HG03378 (cell line): ENCODE measurements around the gene DEGS2.
"Not testable (repeated sequence)": the region's sequence is repeated elsewhere in the genome, so short reads cannot be mapped to it uniquely, and the experiment has no call there.

ENCODE experiments used
- ATAC-seq: cut with Tn5 transposase; IDR thresholded peaks from one replicate; pipeline ENCODE4 v1.9.1; 2021; ENCODE audit warnings: mild to moderate bottlenecking, moderate library complexity; ENCODE audit not compliant: unreplicated experiment

The DEGS2 gene

DNA sequence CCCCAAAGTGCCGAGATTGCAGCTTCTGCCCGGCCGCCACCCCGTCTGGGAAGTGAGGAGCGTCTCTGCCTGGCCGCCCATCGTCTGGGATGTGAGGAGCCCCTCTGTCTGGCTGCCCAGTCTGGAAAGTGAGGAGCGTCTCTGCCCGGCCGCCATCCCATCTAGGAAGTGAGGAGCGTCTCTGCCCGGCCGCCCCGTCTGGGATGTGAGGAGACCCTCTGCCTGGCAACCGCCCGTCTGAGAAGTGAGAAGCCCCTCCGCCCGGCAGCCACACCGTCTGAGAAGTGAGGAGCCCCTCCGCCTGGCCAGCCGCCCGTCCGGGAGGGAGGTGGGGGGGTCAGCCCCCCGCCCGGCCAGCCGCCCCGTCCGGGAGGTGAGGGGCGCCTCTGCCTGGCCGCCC is 21.2 kb upstream of the DEGS2 start:
- ATAC-seq: not testable (repeated sequence)

DNA sequence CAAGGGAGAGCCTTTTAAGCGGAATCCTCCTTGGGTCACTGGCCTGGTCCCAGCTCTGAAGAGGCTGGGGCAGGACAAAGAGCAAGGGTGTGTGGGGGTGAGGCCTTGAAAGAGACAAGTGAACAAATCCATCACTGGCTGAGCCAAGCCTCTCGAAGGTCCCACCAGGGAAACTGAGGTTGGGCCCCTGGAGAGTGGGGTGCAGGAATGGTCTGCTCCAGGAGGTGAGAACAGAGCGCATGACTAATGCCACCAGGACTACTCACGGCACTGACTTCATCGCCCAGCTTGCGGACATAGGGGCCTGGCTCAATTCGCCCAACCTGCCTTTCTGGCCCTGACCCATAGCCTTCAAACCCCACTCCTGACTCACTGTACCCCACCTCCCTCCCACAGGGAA is 19.2 kb upstream of the DEGS2 start:
- no peak for ATAC-seq

DNA sequence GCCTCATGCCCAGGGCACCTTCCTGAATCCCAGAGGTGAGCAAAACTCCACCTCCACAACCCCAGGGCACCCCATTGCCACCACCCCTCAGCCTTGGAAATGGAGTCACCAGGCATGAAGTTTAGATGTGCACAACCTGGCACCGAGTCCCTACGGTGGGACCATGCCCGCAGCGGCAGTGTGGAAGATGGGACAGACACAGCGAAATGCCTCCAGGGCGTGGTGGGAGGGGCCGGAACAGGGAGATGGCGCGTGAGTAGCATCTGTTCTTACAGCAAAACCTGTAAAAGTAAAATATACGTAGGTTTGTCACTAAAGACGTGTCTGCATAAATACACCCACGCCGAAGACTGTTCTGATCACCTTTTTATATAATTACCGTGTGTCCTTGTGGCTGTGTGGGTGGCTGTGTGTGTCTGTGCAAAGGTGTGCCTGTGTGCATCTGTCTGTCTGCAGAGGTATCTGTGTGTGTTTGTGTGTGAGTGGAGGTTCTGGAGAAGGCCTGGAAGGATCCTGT is 17.4 kb upstream of the DEGS2 start:
- ATAC-seq: no peak

DNA sequence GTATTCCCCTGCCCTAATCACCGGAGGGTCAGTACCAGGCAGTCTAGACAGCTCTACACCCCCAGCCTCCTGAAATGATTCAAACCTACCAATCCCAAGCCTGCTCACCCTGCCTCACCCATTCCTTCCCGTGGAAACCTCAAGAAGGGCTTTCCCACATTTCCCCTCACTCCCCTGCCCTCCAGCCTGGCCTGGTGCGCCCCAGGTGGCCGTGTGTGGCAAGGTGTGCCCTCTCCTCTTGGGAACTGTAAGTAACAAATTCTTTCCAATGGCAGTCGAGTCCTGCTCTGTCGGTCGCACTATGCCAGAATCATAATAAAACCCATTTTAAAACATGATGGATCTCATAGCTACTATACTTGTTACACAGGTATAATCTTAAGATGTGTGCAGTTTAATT is 13.9 kb upstream of the DEGS2 start:
- no peak for ATAC-seq

DNA sequence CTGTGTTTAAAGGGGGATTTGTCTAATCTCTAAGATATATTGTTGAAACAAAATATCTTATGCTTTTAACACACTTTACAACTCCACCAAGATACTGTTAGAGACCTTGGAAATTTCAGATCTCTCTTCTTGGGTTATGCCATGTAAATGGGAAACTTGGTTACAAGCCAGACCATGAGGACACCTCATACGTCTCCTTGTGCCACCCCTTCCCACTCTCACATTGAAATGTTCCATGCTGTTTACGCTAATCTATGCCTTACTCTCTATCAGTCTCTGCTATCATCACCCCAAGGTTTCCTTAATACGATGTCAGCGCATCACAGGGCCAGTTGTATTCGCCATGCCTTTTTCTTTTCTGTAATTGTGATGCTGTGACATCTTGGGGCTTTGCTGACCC is 13.4 kb upstream of the DEGS2 start:
- ATAC-seq: no peak

DNA sequence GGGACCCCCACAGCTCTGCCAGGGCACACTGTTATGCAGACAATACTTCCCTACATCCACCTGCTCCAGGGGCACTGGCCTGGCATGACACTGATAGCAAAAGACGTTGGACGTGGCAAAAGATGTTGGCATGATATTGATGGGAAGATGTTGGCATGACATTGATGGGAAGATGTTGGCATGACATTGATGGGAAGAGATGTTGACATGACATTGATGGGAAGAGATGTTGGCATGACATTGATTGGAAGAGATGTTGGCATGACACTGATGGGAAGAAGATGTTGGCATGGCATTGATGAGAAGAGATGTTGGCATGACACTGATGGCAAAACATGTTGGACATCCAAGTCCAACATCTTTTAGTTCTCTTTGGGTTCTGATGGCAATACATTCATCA is 11.4 kb upstream of the DEGS2 start:
- ATAC-seq: no peak

DNA sequence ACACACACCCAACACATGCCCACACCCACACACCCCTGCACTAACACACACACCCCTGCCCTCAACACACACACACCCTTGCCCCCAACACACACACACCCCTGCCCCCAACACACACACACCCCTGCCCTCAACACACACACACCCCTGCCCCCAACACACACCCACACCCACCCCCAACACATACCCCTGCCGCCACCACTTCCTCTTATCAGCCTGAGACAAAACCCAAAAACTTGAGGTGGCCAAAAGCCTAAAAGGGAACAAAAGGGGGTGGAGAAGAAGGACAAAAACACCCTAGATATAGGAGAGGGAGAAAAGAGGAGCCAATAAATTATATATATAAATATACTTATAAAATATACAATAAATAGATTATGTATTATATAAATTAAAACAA is 9.1 kb upstream of the DEGS2 start:
- no peak for ATAC-seq

DNA sequence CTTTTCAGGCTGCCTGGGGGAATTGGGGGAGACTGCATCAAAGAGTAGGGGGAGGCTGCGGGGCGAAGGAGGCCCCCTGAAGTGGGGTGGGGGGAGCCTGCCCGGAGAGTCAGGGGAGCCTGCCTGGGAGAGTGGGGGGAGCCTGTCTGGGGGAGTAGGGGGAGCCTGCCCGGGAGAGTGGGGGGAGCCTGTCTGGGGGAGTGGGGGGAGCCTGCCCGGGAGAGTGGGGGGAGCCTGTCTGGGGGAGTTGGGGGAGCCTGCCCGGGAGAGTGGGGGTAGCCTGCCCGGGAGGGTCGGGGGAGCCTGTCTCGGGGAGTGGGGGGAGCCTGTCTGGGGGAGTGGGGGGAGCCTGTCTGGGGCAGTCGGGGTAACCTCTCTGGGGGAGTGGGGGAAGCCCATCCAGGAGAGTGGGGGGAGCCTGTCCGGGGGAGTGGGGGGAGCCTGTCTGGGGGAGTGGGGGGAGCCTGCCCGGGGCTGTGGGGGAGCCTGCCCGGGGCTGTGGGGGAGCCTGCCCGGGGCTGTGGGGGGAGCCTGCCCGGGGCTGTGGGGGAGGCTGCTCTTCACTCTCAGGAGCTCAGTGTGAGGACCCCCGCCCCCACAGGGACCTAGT is 6.5 kb upstream of the DEGS2 start:
- no peak for ATAC-seq

DNA sequence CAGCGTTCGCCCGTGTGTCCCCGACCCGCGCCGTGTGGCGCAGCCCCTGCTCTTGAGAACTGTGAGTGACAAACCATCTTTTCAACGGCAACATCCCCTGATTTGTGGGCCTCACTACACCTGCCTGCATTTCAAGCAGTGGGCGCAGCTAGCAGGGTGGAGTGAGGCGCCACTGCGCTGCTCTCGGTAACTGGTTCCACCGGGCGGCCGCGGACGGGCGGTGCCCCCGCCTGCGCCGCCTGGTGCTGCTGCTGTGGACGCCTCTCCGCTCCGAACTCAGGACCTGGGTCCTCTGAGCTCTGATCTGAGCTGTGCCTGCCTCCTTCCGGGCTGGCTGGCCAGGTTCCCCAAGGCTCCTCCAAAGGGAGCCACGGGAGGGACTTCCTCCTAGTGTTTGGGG is 5.9 kb upstream of the DEGS2 start:
- ATAC-seq: no peak

DNA sequence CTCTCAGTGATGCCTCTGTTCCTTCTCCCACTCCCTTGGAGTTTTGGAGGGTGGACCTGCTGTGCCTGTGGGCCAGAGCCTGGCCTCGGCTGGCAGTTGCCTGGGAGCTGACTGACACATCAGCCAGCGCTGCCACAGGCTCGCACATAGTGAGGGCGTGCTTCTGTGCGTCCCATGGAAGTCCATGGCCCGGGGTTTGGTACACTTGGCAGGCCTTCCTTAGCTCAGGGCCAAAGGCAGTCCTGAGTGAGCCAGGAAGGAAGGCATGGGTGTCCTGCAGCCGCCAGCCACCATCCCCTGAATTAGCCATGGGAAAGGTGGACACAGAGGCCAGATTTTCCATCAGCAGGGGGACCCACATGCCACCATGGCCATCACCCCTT is 1.1 kb upstream of the DEGS2 start:
- no peak for ATAC-seq

DNA sequence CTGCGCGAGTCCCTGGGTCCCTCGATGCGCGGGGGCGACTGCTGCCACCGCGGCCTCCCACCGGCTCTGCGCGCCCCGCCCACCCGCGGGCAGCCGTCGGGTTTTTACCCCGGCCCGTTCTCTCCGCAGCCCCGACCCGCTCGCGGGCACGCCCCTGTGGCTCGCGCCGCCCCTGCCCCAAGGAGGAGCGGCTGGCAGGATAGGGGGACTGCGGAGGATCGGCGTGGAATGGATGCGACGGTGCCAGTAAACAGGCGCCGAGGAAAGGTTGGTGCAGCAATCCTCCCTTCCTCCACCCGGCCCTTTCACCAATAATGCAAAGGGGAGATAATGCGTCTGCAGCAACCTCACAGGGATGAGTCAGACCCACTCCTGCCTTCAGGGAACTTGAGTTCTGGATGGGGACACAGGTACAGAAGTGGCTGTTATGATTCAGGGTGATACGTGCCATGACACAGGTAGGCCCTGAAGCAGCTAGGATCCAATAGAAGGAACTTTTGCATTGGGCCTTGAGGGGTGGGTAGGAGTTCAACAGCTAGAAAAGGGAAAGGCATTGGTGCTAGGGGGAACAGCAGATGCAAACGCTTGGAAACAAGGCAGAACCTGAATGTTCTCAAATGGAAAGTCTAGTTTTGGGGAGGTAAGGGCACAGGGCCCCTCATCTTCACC is 554 bp upstream of the DEGS2 start:
- no peak for ATAC-seq

DNA sequence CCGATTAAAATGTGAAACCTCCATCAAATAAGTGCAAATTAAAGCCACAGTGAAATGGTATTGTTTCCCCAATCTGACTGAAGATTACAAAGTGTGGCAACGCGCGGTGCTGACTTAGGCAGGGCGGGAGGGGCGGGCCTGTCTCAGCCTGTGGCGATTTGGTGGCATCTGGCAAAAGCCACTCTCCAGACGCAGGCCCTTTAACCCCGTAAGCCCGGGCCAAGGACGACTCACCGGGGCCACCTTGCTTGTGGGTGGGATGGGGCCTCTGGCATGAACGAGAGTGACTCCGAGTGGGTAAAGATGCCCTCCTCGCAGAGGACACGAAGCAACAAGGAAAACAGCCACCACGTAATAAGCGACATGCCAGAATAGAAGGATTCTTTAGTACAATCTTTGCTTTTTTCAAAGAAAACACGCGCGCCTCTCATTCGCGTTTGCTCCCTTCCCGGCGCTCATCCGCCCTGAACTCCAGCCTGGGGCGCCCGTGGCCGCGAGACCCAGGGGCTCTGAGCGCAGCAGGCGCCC is 815 bp downstream of the DEGS2 start:
- no peak for ATAC-seq

DNA sequence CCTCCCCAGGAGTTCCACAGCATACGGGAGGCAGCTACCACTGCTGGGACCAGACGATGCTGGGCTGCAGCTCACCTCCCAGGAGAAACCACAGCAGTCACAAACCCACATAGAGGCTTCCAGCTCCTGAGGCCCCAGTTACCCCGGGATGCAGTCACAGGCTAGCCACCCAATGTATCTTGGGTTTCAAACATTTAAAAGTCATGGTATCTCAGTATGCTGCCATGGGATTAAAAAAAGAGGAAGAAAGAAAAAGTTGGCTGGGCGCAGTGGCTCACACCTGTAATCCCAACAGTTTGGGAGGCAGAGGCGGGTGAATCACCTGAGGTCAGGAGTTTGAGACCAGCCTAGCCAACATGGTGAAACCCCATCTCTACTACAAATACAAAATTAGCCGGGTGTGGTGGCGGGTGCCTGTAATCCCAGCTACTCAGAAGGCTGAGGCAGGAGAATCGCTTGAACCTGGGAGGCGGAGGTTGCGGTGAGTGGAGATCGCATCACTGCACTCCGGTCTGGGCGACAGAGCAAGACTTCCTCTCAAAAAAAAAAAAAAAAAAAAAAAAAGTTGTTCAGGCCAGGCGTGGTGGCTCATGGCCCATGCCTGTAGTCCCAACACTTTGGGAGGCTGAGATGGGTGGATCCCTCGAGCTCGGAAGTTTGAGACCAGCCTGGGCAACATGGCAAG is 1.8 kb downstream of the DEGS2 start:
- ATAC-seq: not testable (repeated sequence)

DNA sequence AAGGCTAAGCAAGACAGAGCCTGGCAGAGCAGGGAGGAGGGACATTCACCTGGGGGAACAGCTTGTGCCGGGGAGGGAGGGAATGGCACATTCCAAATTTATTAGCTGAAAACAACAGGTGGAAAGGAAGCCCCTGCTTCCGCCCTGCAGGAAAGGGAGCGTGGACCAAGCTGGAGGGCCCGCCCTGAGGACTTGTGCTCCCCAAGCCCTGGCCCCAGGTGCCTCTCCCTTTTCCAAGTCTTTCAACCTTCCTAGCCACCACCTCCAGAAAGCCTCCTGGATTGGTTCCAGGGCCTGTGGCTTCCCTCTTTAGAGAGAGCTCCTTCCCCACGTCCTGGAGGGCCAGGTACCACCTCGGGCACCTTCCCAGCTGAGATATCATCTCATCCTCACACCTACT is 2.7 kb downstream of the DEGS2 start:
- no peak for ATAC-seq

DNA sequence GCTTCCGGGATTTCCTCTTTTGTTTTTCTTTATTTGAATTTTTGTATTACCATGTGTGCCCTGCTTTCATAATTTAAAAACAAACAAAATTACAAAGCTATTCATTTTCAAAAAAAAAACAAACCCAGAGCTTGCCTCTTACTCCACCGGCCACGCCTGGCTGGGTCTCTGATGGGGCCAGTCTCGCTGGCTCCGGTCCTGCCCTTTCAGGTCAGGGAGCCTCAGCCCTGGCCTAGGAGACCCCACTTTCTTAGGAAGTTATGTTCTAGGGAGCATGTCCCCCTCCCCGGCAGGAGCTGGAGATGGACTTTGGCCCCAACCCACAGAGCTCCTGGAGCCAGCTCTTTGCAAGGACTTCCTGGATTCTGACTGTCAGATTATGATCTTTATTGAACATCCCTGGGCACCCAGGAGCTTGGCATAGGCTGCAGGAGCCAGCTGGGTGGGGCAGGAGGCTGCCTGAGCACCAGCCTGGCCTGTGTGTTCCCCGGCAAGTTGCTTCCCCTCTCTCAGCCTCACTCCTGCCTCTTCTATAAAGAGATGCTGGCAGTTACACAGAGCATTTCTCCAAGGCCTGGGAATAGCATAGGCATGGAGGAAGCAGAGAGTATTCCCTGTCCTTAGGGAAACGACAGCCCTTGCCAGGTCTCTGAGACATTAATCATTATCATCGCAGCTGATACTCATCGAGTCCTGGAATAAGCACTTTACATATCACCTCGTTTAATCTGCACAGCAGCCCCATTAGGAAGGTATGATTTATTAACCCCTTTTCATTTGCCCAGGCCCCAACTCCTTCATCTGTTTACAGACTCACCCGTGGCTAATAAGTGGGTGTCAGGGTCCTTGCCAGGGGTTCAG is 3.5 kb downstream of the DEGS2 start:
- no peak for ATAC-seq

DNA sequence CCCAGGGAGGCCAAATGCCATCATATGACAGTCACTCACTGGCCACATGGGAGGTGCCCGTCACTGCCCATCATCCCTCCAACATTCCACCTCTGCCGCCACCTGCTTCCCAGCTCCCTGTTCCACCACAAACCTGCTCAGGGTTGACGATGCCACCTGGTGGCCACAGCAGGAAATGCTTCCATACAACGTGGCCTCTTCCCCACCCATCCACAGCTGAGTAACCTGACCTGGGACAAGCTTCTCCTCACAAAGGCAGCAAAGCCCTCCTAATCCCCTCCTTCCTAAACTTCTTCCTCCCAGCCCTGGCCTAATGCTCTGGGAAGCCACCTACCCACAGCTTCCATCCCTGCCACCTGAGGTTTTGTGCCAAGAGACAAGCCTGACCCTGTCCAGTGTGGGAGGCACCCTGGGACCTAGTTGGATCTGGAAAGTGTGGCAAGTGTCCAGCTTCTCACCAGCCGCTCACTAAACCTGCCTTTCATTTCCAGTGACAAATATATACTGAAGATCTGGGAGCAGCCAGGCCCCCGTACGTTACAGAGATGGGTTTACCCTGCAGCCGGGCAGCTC is 4.3 kb downstream of the DEGS2 start:
- no peak for ATAC-seq

DNA sequence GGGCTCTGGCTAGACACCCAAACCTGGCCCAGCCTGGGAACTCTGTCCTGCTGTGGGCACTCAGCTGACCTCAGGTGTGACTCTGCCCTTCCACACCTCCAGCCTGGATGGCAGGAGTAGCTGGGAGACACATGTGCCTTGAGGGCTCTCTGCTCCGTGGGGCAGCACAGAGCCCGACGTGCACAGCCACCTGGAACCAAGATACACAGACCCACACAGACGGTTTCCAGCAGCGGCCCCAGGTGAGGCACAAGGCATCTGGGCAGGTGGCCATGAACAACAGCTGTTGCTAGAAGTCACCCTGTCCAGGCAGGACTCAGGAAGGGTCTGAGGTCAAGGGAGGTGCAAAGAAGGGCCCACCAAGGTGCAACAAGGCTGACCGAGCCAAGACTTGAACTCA is 5.9 kb downstream of the DEGS2 start:
- ATAC-seq: no peak

DNA sequence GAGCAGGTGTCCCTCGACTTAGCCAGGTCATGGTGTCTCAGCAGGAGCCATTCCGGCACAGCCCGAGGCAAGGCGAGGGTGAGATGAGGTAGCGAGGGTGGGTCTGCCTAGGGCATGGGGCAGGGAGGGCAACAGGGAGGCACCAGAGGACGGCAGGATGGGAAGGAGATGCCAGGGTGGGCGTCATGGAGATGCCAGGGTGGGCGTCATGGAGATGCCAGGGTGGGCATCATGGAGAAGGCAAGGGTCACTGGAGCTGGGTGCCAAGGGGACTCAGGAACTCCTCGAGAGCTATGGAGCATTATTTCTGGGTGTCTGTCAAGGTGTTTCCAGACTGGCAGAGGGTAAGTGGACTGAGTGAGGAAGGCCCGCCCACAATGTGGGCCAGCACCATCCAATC is 7.4 kb downstream of the DEGS2 start:
- ATAC-seq: no peak

DNA sequence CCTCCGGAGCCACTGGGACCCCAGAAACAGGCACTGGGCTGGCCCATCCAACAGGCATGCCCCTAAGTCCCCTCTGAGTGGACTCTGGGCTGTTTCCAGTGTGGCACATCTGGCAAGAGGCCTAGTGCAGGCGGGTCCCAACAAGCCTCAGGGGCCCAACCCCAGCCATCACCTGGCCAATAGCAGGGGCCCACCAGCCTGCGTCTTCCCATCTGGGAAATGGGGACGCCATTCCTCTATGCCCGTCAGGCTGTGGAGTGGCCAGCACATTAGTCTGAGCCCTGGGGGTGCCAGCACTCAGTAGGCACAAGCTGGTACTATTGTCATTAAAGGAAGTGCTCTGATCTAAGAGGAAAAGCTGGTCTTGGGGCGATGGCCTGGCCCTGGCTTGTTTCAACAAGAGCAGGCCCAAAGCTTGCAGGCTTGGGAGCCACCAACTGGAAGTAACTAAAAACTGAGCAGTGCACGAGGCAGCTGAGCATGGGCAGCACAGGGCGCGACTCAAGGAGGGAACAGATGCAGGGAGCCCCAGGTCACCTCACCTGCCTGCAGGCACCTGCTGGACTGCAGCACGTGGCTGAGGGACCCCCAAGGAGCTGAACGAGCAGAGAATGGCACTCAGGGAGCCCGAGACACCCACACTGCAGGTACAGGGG is 8.4 kb downstream of the DEGS2 start:
- no peak for ATAC-seq
